WTC11 (cell line): Measurements from ENCODE around the gene MMP24. TPM values are rescaled to one million over a fixed set of nuclear protein-coding genes. Genes with fewer than 3 reads are reported as not detected.

Experiments
- ATAC-seq: fragments of 200-7000 bp; cut with Tn5 transposase; 2 replicates; pipeline ENCODE4 v1.10.0; 2021; ENCODE audit warnings: mild to moderate bottlenecking, moderate library complexity
- CTCF ChIA-PET: fragments of 300-600 bp; sonication (Branson Sonifier 250); formaldehyde crosslinking; loops from one replicate; lab custom pipeline; 2021; ENCODE audit warnings: antibody characterized with exemption; lab: Charles Lee
- POLR2A ChIA-PET: fragments of 350-600 bp; sonication (Branson Sonifier 250); formaldehyde crosslinking; loops from one replicate; lab custom pipeline; 2021; ENCODE audit warnings: antibody characterized with exemption; lab: Charles Lee
- DNase-seq: peaks from one replicate; pipeline ENCODE4 v3.0.0; 2021; ENCODE audit warnings: low spot score
- H3K27ac Mint-ChIP-seq: 2 replicates; pipeline ENCODE4 v1.8.0; 2021; ENCODE audit warnings: mixed read lengths
- H3K27me3 Mint-ChIP-seq: 2 replicates; pipeline ENCODE4 v1.8.0; 2021; ENCODE audit warnings: low read depth, mild to moderate bottlenecking, moderate library complexity, mixed read lengths
- H3K36me3 Mint-ChIP-seq: 2 replicates; pipeline ENCODE4 v1.8.0; 2021; ENCODE audit warnings: mixed read lengths
- H3K4me1 Mint-ChIP-seq: 2 replicates; pipeline ENCODE4 v1.8.0; 2022; ENCODE audit warnings: mixed read lengths
- H3K4me3 Mint-ChIP-seq: 2 replicates; pipeline ENCODE4 v1.8.0; 2021; ENCODE audit warnings: mild to moderate bottlenecking, moderate library complexity, mixed read lengths
- H3K9me3 Mint-ChIP-seq: 2 replicates; pipeline ENCODE4 v1.8.0; 2021; ENCODE audit warnings: mixed read lengths
- GABPB1 ChIP-seq: sonication (generic); formaldehyde crosslinking; IDR thresholded peaks from 2 replicates; pipeline ENCODE4 v1.8.1; 2023; ENCODE audit warnings: mild to moderate bottlenecking, missing genetic modification reagents
- JAZF1 ChIP-seq: fragments of 250-450 bp; sonication (Bioruptor Pico); IDR thresholded peaks from 2 replicates; pipeline ENCODE4 v1.9.0; 2021; ENCODE audit warnings: moderate library complexity, mild to moderate bottlenecking, inconsistent platforms
- NFATC4 ChIP-seq: fragments of 250-450 bp; sonication (Bioruptor Pico); IDR thresholded peaks from 2 replicates; pipeline ENCODE4 v1.9.0; 2021; ENCODE audit warnings: mild to moderate bottlenecking
- NFE2L1 ChIP-seq: sonication (generic); formaldehyde crosslinking; IDR thresholded peaks from 2 replicates; pipeline ENCODE4 v1.8.1; 2023; ENCODE audit warnings: missing genetic modification reagents
- OVOL2 ChIP-seq: fragments of 250-450 bp; sonication (Bioruptor Pico); IDR thresholded peaks from 2 replicates; pipeline ENCODE4 v1.9.0; 2021; ENCODE audit warnings: mild to moderate bottlenecking, borderline replicate concordance
- TP53 ChIP-seq: sonication (generic); formaldehyde crosslinking; IDR thresholded peaks from 2 replicates; pipeline ENCODE4 v1.8.1; 2023; ENCODE audit warnings: mild to moderate bottlenecking, missing genetic modification reagents
- ZBTB21 ChIP-seq: sonication (generic); formaldehyde crosslinking; IDR thresholded peaks from 2 replicates; pipeline ENCODE4 v1.8.1; 2023; ENCODE audit warnings: mild to moderate bottlenecking, missing genetic modification reagents, borderline replicate concordance
- ZNF138 ChIP-seq: sonication (generic); formaldehyde crosslinking; conservative IDR thresholded peaks from 2 replicates; pipeline ENCODE4 v1.8.1; 2022; ENCODE audit warnings: mild to moderate bottlenecking, moderate library complexity, missing genetic modification reagents
- ZNF232 ChIP-seq: sonication (generic); formaldehyde crosslinking; IDR thresholded peaks from 2 replicates; pipeline ENCODE4 v1.8.0; 2022; ENCODE audit warnings: mild to moderate bottlenecking, missing genetic modification reagents
- ZNF263 ChIP-seq: sonication (generic); formaldehyde crosslinking; IDR thresholded peaks from 2 replicates; pipeline ENCODE4 v1.8.1; 2022; ENCODE audit warnings: low read depth, mild to moderate bottlenecking, moderate library complexity, missing genetic modification reagents
- ZNF317 ChIP-seq: sonication (generic); formaldehyde crosslinking; IDR thresholded peaks from 2 replicates; pipeline ENCODE4 v1.8.1; 2023; ENCODE audit warnings: low read depth, mild to moderate bottlenecking, moderate library complexity, missing genetic modification reagents, borderline replicate concordance
- ZNF396 ChIP-seq: fragments of 250-450 bp; sonication (Bioruptor Pico); IDR thresholded peaks from 2 replicates; pipeline ENCODE4 v1.8.0; 2021; ENCODE audit warnings: mild to moderate bottlenecking, moderate library complexity, borderline replicate concordance
- total RNA-seq: library from RNA; stranded (reverse); gene quantifications from 3 replicates; pipeline ENCODE4 v1.2.3, GENCODE V29; 2021
- TF ChIP-seq, protein P1 (sequence below): fragments of 250-450 bp; sonication (Bioruptor Pico); IDR thresholded peaks from 2 replicates; pipeline ENCODE4 v1.9.0; 2021; ENCODE audit warnings: mild to moderate bottlenecking, borderline replicate concordance
- TF ChIP-seq, protein P2 (sequence below): fragments of 250-450 bp; sonication (Bioruptor Pico); IDR thresholded peaks from 2 replicates; pipeline ENCODE4 v2.1.2; 2022; ENCODE audit warnings: mild to moderate bottlenecking, moderate library complexity
- TF ChIP-seq, protein P3 (sequence below): sonication (generic); formaldehyde crosslinking; IDR thresholded peaks from 2 replicates; pipeline ENCODE4 v1.8.1; 2022; ENCODE audit warnings: mild to moderate bottlenecking, moderate library complexity, missing genetic modification reagents
- TF ChIP-seq, protein P4 (sequence below): fragments of 250-450 bp; sonication (Bioruptor Pico); IDR thresholded peaks from 2 replicates; pipeline ENCODE4 v1.9.0; 2021; ENCODE audit warnings: moderate library complexity, mild to moderate bottlenecking, inconsistent platforms, borderline replicate concordance
- TF ChIP-seq, protein P5 (sequence below): sonication (generic); formaldehyde crosslinking; IDR thresholded peaks from 2 replicates; pipeline ENCODE4 v1.8.1; 2023; ENCODE audit warnings: mild to moderate bottlenecking, missing genetic modification reagents, moderate library complexity
- TF ChIP-seq, protein P6 (sequence below): fragments of 200-600 bp; IDR thresholded peaks from 2 replicates; pipeline ENCODE4 v1.8.0; 2022; ENCODE audit warnings: antibody characterized with exemption
- TF ChIP-seq, protein P7 (sequence below): sonication (generic); formaldehyde crosslinking; IDR thresholded peaks from 2 replicates; pipeline ENCODE4 v1.8.1; 2022; ENCODE audit warnings: low read depth, missing genetic modification reagents, borderline replicate concordance

The MMP24 gene
- total RNA-seq, 1 experiment from 2014 or later = 16.8 TPM

DNA sequence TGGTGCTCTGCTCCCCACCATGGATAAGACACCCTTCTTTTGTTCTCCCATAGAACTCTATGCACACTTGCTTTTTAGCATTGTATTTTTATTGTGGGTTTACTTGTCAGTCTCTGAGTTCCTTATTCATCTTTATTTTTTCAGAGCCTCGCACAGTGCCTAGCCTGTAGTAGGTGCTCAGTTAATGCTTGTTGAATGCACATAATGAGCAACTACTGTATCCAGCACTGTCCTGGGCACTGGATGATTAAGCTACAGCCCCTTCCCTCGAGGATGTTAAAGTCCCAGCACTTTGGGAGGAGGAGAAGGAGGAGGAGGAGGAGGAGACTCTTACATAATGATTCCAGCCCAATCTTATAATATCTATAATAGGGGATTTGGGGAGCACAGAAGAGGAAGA, 16.8 kb downstream of the MMP24 start (continued):
- TF ChIP-seq, protein P1, sequence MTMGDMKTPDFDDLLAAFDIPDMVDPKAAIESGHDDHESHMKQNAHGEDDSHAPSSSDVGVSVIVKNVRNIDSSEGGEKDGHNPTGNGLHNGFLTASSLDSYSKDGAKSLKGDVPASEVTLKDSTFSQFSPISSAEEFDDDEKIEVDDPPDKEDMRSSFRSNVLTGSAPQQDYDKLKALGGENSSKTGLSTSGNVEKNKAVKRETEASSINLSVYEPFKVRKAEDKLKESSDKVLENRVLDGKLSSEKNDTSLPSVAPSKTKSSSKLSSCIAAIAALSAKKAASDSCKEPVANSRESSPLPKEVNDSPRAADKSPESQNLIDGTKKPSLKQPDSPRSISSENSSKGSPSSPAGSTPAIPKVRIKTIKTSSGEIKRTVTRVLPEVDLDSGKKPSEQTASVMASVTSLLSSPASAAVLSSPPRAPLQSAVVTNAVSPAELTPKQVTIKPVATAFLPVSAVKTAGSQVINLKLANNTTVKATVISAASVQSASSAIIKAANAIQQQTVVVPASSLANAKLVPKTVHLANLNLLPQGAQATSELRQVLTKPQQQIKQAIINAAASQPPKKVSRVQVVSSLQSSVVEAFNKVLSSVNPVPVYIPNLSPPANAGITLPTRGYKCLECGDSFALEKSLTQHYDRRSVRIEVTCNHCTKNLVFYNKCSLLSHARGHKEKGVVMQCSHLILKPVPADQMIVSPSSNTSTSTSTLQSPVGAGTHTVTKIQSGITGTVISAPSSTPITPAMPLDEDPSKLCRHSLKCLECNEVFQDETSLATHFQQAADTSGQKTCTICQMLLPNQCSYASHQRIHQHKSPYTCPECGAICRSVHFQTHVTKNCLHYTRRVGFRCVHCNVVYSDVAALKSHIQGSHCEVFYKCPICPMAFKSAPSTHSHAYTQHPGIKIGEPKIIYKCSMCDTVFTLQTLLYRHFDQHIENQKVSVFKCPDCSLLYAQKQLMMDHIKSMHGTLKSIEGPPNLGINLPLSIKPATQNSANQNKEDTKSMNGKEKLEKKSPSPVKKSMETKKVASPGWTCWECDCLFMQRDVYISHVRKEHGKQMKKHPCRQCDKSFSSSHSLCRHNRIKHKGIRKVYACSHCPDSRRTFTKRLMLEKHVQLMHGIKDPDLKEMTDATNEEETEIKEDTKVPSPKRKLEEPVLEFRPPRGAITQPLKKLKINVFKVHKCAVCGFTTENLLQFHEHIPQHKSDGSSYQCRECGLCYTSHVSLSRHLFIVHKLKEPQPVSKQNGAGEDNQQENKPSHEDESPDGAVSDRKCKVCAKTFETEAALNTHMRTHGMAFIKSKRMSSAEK (CRISPR knock-in tag) = no peak
- TF ChIP-seq, protein P2, sequence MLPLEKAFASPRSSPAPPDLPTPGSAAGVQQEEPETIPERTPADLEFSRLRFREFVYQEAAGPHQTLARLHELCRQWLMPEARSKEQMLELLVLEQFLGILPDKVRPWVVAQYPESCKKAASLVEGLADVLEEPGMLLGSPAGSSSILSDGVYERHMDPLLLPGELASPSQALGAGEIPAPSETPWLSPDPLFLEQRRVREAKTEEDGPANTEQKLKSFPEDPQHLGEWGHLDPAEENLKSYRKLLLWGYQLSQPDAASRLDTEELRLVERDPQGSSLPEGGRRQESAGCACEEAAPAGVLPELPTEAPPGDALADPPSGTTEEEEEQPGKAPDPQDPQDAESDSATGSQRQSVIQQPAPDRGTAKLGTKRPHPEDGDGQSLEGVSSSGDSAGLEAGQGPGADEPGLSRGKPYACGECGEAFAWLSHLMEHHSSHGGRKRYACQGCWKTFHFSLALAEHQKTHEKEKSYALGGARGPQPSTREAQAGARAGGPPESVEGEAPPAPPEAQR (CRISPR knock-in tag) = no peak
- TF ChIP-seq, all 79 proteins: peak for 0

DNA sequence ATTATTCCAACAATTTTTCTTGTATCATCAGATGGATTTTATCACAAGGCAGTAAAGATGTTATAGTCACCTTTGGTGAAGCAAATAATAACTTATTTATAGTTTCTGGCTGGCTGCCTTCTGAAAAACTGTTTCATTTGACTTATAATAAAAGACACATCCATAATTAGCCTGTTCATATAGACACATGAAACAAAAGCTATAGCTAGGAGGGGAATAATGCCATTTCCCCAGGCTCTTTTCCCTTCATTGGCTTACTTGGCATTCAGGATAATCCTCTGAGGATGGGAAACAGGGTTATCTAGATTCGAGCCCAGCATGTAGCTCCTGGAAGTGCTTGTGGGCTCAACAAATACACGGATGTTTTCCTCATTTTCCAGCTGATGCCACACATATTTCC, 17.5 kb downstream of the MMP24 start:
- DNase-seq = no peak
- ChIA-PET CTCF (interaction anchor here (1.6 kb wide), 1 partner anchor 99 kb away, joined by 5 read pairs; no protein-coding TSS in a partner anchor), POLR2A (interaction anchor here (0.6 kb wide), 1 partner anchor 368 kb away, joined by 3 read pairs; the partner anchor contains the start of gene ACSS2)
- H3K4me3 Mint-ChIP-seq = no peak overlapping the region
- H3K27me3 Mint-ChIP-seq = no peaks in the 10 kb centered on the region
- TF ChIP-seq, protein P3, sequence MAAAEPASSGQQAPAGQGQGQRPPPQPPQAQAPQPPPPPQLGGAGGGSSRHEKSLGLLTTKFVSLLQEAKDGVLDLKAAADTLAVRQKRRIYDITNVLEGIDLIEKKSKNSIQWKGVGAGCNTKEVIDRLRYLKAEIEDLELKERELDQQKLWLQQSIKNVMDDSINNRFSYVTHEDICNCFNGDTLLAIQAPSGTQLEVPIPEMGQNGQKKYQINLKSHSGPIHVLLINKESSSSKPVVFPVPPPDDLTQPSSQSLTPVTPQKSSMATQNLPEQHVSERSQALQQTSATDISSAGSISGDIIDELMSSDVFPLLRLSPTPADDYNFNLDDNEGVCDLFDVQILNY = no peak
- TF ChIP-seq NFE2L1 (CRISPR knock-in tag) (no peak), ZNF232 (no peak), OVOL2 (CRISPR knock-in tag) (no peak), ZBTB21 (CRISPR knock-in tag) (no peak), ZNF263 (no peak), ZNF317 (no peak), GABPB1 (CRISPR knock-in tag) (no peak), ZNF396 (no peak), JAZF1 (CRISPR knock-in tag) (no peak), NFATC4 (CRISPR knock-in tag) (no peak), TP53 (CRISPR knock-in tag) (no peak), ZNF138 (CRISPR knock-in tag) (no peak)
- TF ChIP-seq, protein P4, sequence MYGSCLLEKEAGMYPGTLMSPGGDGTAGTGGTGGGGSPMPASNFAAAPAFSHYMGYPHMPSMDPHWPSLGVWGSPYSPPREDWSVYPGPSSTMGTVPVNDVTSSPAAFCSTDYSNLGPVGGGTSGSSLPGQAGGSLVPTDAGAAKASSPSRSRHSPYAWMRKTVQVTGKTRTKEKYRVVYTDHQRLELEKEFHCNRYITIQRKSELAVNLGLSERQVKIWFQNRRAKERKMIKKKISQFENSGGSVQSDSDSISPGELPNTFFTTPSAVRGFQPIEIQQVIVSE (CRISPR knock-in tag) = no peak
- TF ChIP-seq, protein P5, sequence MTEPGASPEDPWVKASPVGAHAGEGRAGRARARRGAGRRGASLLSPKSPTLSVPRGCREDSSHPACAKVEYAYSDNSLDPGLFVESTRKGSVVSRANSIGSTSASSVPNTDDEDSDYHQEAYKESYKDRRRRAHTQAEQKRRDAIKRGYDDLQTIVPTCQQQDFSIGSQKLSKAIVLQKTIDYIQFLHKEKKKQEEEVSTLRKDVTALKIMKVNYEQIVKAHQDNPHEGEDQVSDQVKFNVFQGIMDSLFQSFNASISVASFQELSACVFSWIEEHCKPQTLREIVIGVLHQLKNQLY = no peak
- TF ChIP-seq, protein P6, sequence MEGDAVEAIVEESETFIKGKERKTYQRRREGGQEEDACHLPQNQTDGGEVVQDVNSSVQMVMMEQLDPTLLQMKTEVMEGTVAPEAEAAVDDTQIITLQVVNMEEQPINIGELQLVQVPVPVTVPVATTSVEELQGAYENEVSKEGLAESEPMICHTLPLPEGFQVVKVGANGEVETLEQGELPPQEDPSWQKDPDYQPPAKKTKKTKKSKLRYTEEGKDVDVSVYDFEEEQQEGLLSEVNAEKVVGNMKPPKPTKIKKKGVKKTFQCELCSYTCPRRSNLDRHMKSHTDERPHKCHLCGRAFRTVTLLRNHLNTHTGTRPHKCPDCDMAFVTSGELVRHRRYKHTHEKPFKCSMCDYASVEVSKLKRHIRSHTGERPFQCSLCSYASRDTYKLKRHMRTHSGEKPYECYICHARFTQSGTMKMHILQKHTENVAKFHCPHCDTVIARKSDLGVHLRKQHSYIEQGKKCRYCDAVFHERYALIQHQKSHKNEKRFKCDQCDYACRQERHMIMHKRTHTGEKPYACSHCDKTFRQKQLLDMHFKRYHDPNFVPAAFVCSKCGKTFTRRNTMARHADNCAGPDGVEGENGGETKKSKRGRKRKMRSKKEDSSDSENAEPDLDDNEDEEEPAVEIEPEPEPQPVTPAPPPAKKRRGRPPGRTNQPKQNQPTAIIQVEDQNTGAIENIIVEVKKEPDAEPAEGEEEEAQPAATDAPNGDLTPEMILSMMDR = no peak
- TF ChIP-seq, protein P1 (CRISPR knock-in tag) = no peak
- TF ChIP-seq, protein P7, sequence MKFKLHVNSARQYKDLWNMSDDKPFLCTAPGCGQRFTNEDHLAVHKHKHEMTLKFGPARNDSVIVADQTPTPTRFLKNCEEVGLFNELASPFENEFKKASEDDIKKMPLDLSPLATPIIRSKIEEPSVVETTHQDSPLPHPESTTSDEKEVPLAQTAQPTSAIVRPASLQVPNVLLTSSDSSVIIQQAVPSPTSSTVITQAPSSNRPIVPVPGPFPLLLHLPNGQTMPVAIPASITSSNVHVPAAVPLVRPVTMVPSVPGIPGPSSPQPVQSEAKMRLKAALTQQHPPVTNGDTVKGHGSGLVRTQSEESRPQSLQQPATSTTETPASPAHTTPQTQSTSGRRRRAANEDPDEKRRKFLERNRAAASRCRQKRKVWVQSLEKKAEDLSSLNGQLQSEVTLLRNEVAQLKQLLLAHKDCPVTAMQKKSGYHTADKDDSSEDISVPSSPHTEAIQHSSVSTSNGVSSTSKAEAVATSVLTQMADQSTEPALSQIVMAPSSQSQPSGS (CRISPR knock-in tag) = no peak
- no peaks in the 10 kb centered on the region for H3K9me3 Mint-ChIP-seq
- H3K27ac Mint-ChIP-seq = no peak overlapping the region
- H3K36me3 Mint-ChIP-seq = no peaks in the 10 kb centered on the region
- no peak for ATAC-seq
- H3K4me1 Mint-ChIP-seq = peaks cover 28% of the 10 kb centered on the region
